Lung (tissue), 12 donors: Measurements from ENCODE around the gene NUP188. TPM values are rescaled to one million over a fixed set of nuclear protein-coding genes. Genes with fewer than 3 reads are reported as not detected.

Experiments
- ATAC-seq: fragments of 200-7000 bp; cut with Tn5 transposase; one replicate; pipeline ENCODE4 v1.9.1; 2020; ENCODE audit warnings: moderate number of reproducible peaks; ENCODE audit not compliant: insufficient read depth, low FRiP score
- DNase-seq, 3 donors: peaks; one replicate each; pipeline ENCODE4 v3.0.0-alpha.2; 2013 to 2017
- H3K27ac ChIP-seq, 2 donors: one replicate each; pipeline ENCODE4 v1.5.1; 2013; ENCODE audit warnings: mild to moderate bottlenecking in 2 of 2, moderate library complexity in 2 of 2, control low read depth in 1 of 2, inconsistent platforms in 1 of 2, low read depth in 1 of 2, low read length in 1 of 2
- H3K27me3 ChIP-seq, 3 donors: one replicate each; pipeline ENCODE4 v1.5.1; 2013; ENCODE audit warnings: low read length in 2 of 3; ENCODE audit not compliant: control insufficient read depth in 3 of 3, insufficient read depth in 3 of 3
- H3K36me3 ChIP-seq, 4 donors: one replicate each; pipeline ENCODE4 v1.5.1; 2013; ENCODE audit warnings: low read length in 4 of 4, mild to moderate bottlenecking in 1 of 4, moderate library complexity in 1 of 4; ENCODE audit not compliant: control insufficient read depth in 4 of 4, insufficient read depth in 4 of 4
- H3K4me1 ChIP-seq, 5 donors: one replicate each; pipeline ENCODE4 v1.5.1; 2013; ENCODE audit warnings: low read length in 5 of 5, mild to moderate bottlenecking in 2 of 5, moderate library complexity in 1 of 5; ENCODE audit not compliant: control insufficient read depth in 5 of 5, insufficient read depth in 5 of 5
- H3K4me3 ChIP-seq: one replicate; pipeline ENCODE4 v1.5.1; 2013; ENCODE audit warnings: mild to moderate bottlenecking, control low read depth, moderate library complexity
- H3K9ac ChIP-seq, 2 donors: one replicate each; pipeline ENCODE4 v1.5.1; 2013; ENCODE audit warnings: low read length in 2 of 2, control low read depth in 1 of 2; ENCODE audit not compliant: insufficient read depth in 1 of 2
- H3K9me3 ChIP-seq, 4 donors: one replicate each; pipeline ENCODE4 v1.5.1; 2013; ENCODE audit warnings: low read length in 3 of 4, mild to moderate bottlenecking in 1 of 4, moderate library complexity in 1 of 4; ENCODE audit not compliant: control insufficient read depth in 4 of 4, insufficient read depth in 3 of 4
- CTCF ChIP-seq: IDR thresholded peaks from 2 replicates; pipeline ENCODE4 v1.5.1; 2012; ENCODE audit warnings: mild to moderate bottlenecking; ENCODE audit errors: control extremely low read depth, extremely low read depth
- WGBS, 2 donors: extraction: QIAGEN DNeasy Blood & Tissue Kit; methylation state at CpG; one replicate each; pipeline ENCODE4 v1.1.7; 2013; 5-methylcytosine and 5-hydroxymethylcytosine counted together
- polyA plus RNA-seq, 2 donors: library from polyadenylated mRNA; stranded (reverse); fragments of 200-250 nt; gene quantifications; one replicate each; pipeline ENCODE4 v1.2.1, GENCODE V29; 2013
- total RNA-seq, 2 donors: library from RNA; depleted of rRNA in 1 of 2; stranded (reverse); fragments of >200 nt in 1 of 2; gene quantifications; one replicate each; pipeline ENCODE4 v1.2.1, GENCODE V29; 2014 to 2021
- donor health status: control.
- donor health status: control.
- donor health status: Bipolar disorder and iron deficiency.
- donor health status: healthy.
- donor health status: DM: yes; HTN: yes; CAD: no.

The NUP188 gene
- total and polyA plus RNA-seq, 4 donors = 17.0 to 48.5 (median 32.1) TPM

- no peak overlapping the region for H3K4me3 ChIP-seq
- H3K9me3 ChIP-seq = no peaks in the 10 kb centered on the region
- ATAC-seq (no peak), DNase-seq (no peak)
- H3K9ac ChIP-seq = no peak overlapping the region
- WGBS, 2 donors = 93 to 97% methylated on average over 6 of the region's 6 CpGs
- no peak for TF ChIP-seq CTCF
- peaks cover 34 to 80% (median 72%) of the 10 kb centered on the region in 4 donors for H3K36me3 ChIP-seq
- no peaks in the 10 kb centered on the region for H3K4me1 ChIP-seq
- H3K27me3 ChIP-seq = no peaks in the 10 kb centered on the region
- H3K27ac ChIP-seq = no peak overlapping the region
Measured at GRCh38 chr9:128998462-128998861, 51.0 kb downstream of the NUP188 start.

- H3K27me3 ChIP-seq = no peaks in the 10 kb centered on the region
- no peak for ATAC-seq
- H3K4me1 ChIP-seq = no peaks in the 10 kb centered on the region
- no peak overlapping the region for H3K4me3 ChIP-seq
- no peak overlapping the region for H3K27ac ChIP-seq
- H3K36me3 ChIP-seq = peaks cover 34 to 70% (median 62%) of the 10 kb centered on the region in 4 donors
- no peak for TF ChIP-seq CTCF
- WGBS, 2 donors = 80 to 82% methylated on average over 13 of the region's 13 CpGs
- no peak for DNase-seq
- no peak overlapping the region for H3K9ac ChIP-seq
- no peaks in the 10 kb centered on the region for H3K9me3 ChIP-seq
Measured at GRCh38 chr9:128999581-129000206, 52.2 kb downstream of the NUP188 start.

- H3K4me1 ChIP-seq = no peaks in the 10 kb centered on the region
- no peak for ATAC-seq
- no peak overlapping the region for H3K27ac ChIP-seq
- TF ChIP-seq CTCF = no peak
- H3K9me3 ChIP-seq = no peaks in the 10 kb centered on the region
- H3K36me3 ChIP-seq = peaks cover 27 to 69% (median 61%) of the 10 kb centered on the region in 4 donors
- DNase-seq = no peak
- no peak overlapping the region for H3K4me3 ChIP-seq
- no peak overlapping the region for H3K9ac ChIP-seq
- H3K27me3 ChIP-seq = no peaks in the 10 kb centered on the region
- WGBS, 2 donors = 94 to 95% methylated on average over 10 of the region's 10 CpGs
Measured at GRCh38 chr9:129001504-129002325, 54.2 kb downstream of the NUP188 start.
